WI38 (cell line): ENCODE results near the gene PTOV1.

Experiments used
- H3K4me3 ChIP-seq: 2 replicates; pipeline ENCODE4 v1.5.1; 2011; ENCODE audit warnings: low read depth, mild to moderate bottlenecking, control low read depth, low read length
- CTCF ChIP-seq: IDR thresholded peaks from 2 replicates; pipeline ENCODE4 v1.5.1; 2012; ENCODE audit warnings: low read depth, mild to moderate bottlenecking, control low read depth, low read length

PTOV1 gene

DNA sequence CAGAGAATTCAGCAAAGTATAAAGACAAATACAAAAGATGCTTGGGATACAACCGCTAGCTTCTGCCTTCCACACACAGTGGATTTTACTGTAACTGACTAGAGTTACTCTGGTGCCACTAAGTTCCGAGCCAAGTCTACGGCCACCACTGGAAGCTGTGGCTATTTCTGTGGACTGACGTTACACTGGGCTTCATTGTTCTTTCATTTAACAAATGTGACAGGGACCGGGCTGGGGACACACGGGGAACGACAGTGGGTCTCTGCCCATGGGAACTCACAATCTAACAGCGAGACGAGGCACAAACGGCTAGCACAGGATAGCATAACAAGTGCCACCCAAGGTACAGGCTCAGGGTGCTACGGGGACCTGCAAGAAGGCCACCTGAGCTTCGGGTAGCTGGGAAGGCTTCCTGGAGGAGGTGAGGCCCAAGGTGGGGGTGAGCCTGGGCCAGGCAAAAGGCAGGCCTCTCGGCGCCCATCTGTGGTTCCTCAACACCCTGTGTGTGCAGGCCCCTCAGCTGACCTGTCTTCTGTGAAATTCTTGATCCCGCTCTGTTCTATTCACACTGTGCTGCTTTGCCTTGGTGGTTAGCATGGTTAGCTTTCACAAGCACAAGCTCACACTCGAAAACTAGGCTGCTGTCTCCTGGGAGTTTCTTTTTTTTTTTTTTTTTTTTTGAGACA, 56.1 kb downstream of the PTOV1 start:
- TF ChIP-seq CTCF, result no peak
- no peak overlapping the region for H3K4me3 ChIP-seq

- no peak for TF ChIP-seq CTCF
- H3K4me3 ChIP-seq, result no peak overlapping the region
Measured at GRCh38 chr19:49907745-49908446, 56.9 kb downstream of the PTOV1 start.

GRCh38 chr19:49908480-49909420, 57.8 kb downstream of the PTOV1 start:
- no peak overlapping the region for H3K4me3 ChIP-seq
- no peak for TF ChIP-seq CTCF

- no peak for TF ChIP-seq CTCF
- H3K4me3 ChIP-seq, result no peak overlapping the region
Measured at GRCh38 chr19:49910179-49910578, 59.2 kb downstream of the PTOV1 start.
